Upper lobe of left lung (tissue), 4 donors: ENCODE results near the gene VSIR.

Source experiments
- EP300 ChIP-seq, 4 donors: sonication (generic); formaldehyde crosslinking; IDR thresholded peaks; one replicate each; pipeline ENCODE4 v1.5.1; 2017; ENCODE audit warnings: antibody characterized with exemption in 4 of 4, control low read depth in 2 of 4
- POLR2A ChIP-seq, 4 donors: fragments of 450-650 bp; IDR thresholded peaks; one replicate each; pipeline ENCODE4 v1.5.1; 2016 to 2017; ENCODE audit warnings: antibody characterized with exemption in 4 of 4, mild to moderate bottlenecking in 2 of 4
- POLR2AphosphoS5 ChIP-seq, 2 donors: sonication (generic); formaldehyde crosslinking; IDR thresholded peaks; one replicate each; pipeline ENCODE4 v1.5.1; 2017; ENCODE audit warnings: antibody characterized with exemption in 2 of 2
- TF ChIP-seq, protein P1 (sequence below), 6 experiments: fragments of 450-650 bp in 4 of 6; fragments of 200-600 bp in 2 of 6; sonication (generic) in 2 of 6; IDR thresholded peaks; one replicate each; pipeline ENCODE4 v1.5.1; 2016 to 2019; ENCODE audit warnings: antibody characterized with exemption in 6 of 6

DNA sequence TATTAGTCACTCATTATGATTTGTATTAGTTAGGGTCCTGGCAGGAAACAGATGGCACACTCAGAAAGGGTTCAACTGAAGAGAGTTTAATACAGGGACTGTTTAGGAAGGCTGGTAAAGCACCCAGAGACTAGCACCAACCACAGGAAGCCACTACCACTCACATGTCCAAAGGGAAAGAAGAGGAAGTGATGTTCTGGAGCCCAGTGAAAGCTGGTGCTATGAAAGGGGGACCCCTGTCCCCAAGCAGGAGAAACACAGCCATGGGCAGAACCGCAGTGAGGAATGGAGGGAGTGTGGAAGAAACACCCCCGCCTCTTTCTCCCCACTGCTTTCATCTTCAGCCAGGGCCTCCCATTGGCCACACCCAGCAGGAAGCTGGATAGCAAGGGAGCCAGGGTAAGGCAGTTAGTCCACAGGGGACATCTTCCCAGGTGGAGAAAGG lies 3.2 kb upstream of the VSIR start:
- TF ChIP-seq, protein P1, sequence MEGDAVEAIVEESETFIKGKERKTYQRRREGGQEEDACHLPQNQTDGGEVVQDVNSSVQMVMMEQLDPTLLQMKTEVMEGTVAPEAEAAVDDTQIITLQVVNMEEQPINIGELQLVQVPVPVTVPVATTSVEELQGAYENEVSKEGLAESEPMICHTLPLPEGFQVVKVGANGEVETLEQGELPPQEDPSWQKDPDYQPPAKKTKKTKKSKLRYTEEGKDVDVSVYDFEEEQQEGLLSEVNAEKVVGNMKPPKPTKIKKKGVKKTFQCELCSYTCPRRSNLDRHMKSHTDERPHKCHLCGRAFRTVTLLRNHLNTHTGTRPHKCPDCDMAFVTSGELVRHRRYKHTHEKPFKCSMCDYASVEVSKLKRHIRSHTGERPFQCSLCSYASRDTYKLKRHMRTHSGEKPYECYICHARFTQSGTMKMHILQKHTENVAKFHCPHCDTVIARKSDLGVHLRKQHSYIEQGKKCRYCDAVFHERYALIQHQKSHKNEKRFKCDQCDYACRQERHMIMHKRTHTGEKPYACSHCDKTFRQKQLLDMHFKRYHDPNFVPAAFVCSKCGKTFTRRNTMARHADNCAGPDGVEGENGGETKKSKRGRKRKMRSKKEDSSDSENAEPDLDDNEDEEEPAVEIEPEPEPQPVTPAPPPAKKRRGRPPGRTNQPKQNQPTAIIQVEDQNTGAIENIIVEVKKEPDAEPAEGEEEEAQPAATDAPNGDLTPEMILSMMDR (IDR thresholded peaks at IDR 0.05), result no peak
- TF ChIP-seq POLR2AphosphoS5 (IDR thresholded peaks at IDR 0.05) (no peak), POLR2A (IDR thresholded peaks at IDR 0.05) (no peak), EP300 (IDR thresholded peaks at IDR 0.05) (no peak)
